ENCODE measurements around the gene MLLT3.

GRCh38 chr9:20610591-20610990, 11.7 kb downstream of the MLLT3 start:
- TF ChIP-seq CTCF (IDR thresholded peaks at IDR 0.05) (no peak), POLR2AphosphoS5 (IDR thresholded peaks at IDR 0.05) (no peak)

Data from prostate gland (tissue), 2 donors.